ENCODE measurements around the gene SLC8A3.

The SLC8A3 gene

GRCh38 chr14:70093156-70093555 lies 95.6 kb downstream of the SLC8A3 start:
- DNase-seq (ENCODE audit: low spot score) = no peak
- TF ChIP-seq CTCF (IDR thresholded peaks at IDR 0.05; ENCODE audit: extremely low read depth, missing control alignments) = no peak

- TF ChIP-seq CTCF (IDR thresholded peaks at IDR 0.05; ENCODE audit: extremely low read depth, missing control alignments) = no peak
- no peak for DNase-seq (ENCODE audit: low spot score)
Measured at GRCh38 chr14:70087380-70087697, 101.4 kb downstream of the SLC8A3 start.

GRCh38 chr14:70086685-70087379 lies 101.9 kb downstream of the SLC8A3 start:
- DNase-seq (ENCODE audit: low spot score) = peak; percentile 30
- peak; percentile 40 for TF ChIP-seq CTCF (IDR thresholded peaks at IDR 0.05; ENCODE audit: extremely low read depth, missing control alignments)

- DNase-seq (ENCODE audit: low spot score) = no peak
- TF ChIP-seq CTCF (IDR thresholded peaks at IDR 0.05; ENCODE audit: extremely low read depth, missing control alignments) = no peak
Measured at GRCh38 chr14:70084226-70084625, 104.5 kb downstream of the SLC8A3 start.

GRCh38 chr14:70082394-70082793 lies 106.4 kb downstream of the SLC8A3 start:
- no peak for TF ChIP-seq CTCF (IDR thresholded peaks at IDR 0.05; ENCODE audit: extremely low read depth, missing control alignments)
- no peak for DNase-seq (ENCODE audit: low spot score)

GRCh38 chr14:70080076-70080475 lies 108.7 kb downstream of the SLC8A3 start:
- no peak for DNase-seq (ENCODE audit: low spot score)
- TF ChIP-seq CTCF (IDR thresholded peaks at IDR 0.05; ENCODE audit: extremely low read depth, missing control alignments) = no peak

- TF ChIP-seq CTCF (IDR thresholded peaks at IDR 0.05; ENCODE audit: extremely low read depth, missing control alignments) = no peak
- no peak for DNase-seq (ENCODE audit: low spot score)
Measured at GRCh38 chr14:70078329-70078728, 110.4 kb downstream of the SLC8A3 start.

Measured in GM20000 (cell line).